GM19099 (cell line): ENCODE results near the gene DGLUCY.

ENCODE experiments used
- POLR2A ChIP-seq: IDR thresholded peaks from 3 replicates; pipeline ENCODE4 v1.6.1; 2011; ENCODE audit warnings: low read depth; ENCODE audit not compliant: insufficient read length; ENCODE audit errors: extremely low read depth

Gene DGLUCY

GRCh38 chr14:91216731-91217226 lies 102.9 kb downstream of the DGLUCY start:
- no peak for TF ChIP-seq POLR2A

DNA sequence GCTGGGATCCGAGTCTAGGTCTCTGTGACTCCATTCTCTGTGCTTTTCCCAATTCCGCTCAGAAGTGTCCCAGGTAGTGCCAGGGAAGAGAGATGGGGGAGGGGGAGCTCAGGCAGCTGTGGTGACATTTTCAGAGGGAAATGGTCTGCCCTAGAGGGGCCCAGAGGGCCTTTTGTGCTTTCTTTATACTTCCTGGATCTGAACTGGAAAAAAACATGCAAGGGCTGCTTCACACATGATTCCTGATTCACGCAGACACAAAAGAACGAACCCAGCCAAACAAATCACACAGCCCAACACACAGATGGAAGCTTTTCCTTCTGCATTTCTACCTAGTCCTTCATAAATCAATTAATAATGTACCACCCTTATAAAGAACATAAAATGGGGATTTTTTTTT lies 104.1 kb downstream of the DGLUCY start:
- TF ChIP-seq POLR2A, result no peak

DNA sequence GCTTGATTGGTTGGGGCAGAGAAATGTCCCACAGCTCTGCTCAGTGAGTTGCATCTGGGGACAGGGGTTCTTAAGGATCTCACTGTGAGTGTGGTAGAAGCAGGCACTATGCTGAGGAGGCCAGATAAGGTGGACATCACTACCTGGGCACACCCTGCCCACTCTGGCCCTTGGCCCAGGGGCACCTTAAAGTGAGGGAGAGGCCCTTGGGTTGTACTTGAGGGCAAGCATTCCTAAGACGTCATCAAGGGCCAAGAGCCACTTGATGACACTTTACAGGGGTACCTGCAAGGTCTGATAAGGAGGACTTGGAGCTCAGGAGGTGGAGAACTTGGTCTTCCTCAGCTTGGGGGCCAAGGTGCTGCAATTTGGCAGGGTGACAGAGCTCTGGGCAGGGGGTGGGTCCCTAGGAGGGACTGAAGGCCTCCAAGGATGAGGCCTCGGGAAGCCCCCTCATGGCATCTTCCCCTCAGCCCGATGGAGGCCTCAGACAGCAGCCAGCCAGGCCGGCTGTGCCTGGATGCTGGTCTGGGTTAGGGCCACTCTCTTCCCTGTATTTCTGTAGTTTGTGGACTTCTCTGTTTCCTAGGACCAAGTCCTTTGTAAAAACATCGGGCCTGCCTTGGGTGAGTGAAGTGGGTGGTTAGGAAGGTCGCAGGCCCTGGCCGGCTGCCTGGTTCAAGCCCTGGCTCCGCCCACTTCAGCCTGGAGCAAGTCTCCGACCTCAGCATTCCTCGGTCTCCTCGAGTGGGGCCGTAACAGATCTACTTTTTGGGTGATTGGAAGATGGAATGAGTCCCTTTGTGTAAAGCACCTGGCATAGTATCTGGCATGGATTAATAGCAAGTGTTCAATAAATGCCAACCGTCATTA lies 105.9 kb downstream of the DGLUCY start:
- no peak for TF ChIP-seq POLR2A

GRCh38 chr14:91220581-91221000 lies 106.7 kb downstream of the DGLUCY start:
- TF ChIP-seq POLR2A, result no peak

DNA sequence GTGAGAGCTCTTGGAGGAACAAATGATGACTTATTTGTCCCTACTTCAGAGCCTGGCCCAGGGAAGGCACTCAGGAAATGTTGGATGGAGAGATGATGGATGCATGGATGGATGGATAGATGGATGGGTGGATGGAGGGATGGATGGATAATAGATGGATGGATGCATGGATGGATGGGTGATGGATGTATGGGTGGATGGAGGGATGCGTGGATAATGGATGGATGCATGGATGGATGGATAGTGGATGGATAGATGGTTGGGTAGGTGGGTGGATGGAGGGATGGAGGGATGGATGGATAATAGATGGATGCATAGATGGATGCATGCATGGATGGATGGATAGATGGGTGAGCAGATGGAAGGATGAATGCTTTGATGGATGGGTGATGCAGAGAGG lies 107.4 kb downstream of the DGLUCY start:
- TF ChIP-seq POLR2A, result no peak

DNA sequence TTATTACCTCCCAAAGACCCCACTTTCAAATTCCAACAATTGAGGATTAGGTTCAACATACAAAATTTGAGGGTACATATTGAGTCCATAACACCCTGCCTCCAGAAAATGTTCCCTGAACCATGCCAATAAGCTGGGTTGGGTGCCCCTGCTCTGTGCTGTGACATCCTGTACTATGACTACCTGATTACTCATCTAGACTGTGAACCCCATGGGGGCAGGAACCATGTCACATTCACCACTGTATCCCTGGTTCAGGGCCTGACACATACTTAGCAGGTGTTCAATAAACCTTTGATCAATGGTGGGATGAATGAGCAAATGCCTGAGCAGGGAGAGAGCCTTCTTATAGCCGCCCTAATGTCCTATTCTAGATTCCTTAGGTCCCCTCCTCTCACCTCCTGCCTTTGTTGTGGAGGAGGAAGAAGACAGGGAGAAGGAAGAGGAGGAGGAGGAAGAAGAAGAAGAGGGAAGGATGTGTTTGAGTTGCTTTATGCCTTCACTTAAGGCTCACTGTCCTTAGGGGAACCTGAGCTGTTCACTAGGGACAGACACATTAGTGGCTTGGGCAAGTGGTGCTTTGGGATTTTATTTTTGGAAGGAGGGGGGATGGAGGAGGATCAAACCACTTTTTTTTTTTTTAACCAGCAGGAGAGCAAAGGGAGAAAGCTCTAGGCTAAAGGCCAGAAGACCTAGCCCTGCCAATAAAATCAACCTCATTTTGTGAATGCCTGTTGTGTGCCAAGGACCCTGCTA lies 109.3 kb downstream of the DGLUCY start:
- TF ChIP-seq POLR2A, result no peak

DNA sequence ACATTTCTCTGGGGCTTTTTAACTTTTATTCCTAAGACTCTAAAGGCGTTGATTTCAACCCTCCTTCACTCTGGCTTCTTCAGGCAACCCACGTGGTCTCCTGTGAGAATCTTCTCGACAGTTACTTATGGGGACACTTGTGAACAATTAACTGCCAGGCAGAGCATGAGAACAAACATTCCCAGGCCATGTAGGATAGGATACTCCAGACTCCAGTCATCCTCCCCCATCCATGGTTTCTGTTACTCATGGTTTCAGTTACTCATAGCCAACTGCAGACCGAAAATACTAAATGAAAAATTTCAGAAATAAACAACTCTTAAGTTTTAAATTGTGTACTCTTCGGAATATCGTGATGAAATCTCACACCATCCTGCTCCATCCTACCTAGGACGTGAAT lies 111.2 kb downstream of the DGLUCY start:
- no peak for TF ChIP-seq POLR2A

DNA sequence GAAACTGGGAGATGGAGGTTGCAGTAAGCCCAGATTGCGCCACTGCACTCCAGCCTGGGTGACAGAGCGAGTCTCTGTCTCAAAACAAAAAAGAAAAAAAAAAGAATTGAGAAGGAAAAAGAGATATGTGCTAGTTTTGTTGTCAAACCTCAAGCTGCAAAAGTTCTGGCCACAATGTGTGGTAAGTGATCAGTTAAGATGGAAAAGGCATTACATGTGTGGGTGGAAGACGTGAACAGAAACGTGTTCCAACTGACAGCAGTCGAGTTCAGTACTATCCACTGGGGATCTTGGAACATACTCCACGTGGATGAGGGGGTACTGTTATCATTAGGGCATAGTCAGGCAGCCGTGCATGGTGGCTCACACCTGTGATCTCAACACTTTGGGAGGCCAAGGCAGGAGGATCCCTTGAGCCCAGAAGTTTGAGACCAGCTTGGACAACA lies 113.3 kb downstream of the DGLUCY start:
- TF ChIP-seq POLR2A, result no peak

- TF ChIP-seq POLR2A, result peak; percentile 47
Observed at GRCh38 chr14:91228112-91229004, 114.5 kb downstream of the DGLUCY start.

GRCh38 chr14:91229005-91229382 lies 115.1 kb downstream of the DGLUCY start:
- TF ChIP-seq POLR2A, result no peak

GRCh38 chr14:91229743-91230200 lies 115.9 kb downstream of the DGLUCY start:
- peak; percentile 33 for TF ChIP-seq POLR2A

- TF ChIP-seq POLR2A, result no peak
Observed at GRCh38 chr14:91230397-91231035, 116.6 kb downstream of the DGLUCY start.

GRCh38 chr14:91231446-91231845 lies 117.6 kb downstream of the DGLUCY start:
- TF ChIP-seq POLR2A, result no peak

DNA sequence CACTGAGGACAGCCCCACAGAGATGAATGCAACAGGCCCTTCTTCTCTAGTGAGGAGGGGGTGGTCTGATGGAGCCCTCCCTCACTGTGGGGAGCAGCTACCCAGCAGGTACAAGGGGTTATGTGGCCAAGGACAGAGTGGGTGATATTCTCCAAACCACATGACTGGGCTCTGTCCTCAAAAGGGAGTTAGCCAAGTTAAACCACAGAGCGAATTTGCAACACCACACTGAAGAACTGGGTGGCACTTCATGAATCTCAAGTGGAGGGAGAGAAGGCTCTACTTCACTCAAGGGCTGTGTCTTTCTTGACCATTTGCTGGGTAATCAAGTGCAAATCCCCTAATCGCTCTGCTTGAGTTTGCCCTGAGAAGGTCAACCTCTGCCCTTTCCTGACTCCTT lies 118.2 kb downstream of the DGLUCY start:
- no peak for TF ChIP-seq POLR2A

DNA sequence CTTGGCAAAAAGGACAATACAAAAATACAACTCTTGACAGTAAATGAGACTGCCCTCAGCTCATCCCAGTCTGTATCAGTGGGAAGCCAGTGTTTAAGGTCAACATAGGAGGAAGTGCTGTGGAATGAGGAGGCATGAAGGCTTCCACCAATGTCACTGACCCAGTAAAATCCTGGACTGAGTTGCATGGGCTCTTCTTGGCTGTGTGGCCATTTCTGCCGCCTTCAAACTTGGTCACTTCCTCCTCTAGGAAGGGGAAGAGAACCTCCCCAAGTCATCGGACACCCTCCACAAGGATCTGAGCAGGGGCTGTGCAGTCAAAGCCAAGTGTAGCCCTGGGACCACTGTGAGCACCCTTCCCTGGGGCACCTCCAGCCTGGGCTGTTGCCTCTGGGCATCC lies 118.7 kb downstream of the DGLUCY start:
- no peak for TF ChIP-seq POLR2A
